Esophagus muscularis mucosa (tissue), 3 donors: ENCODE data around the gene TMEM174.

ENCODE experiments used
- POLR2AphosphoS5 ChIP-seq, 2 donors: sonication (generic); formaldehyde crosslinking; IDR thresholded peaks; one replicate each; pipeline ENCODE4 v1.6.1; 2017; ENCODE audit warnings: antibody characterized with exemption in 2 of 2
- TF ChIP-seq, protein P1 (sequence below), 3 experiments: fragments of 200-600 bp in 2 of 3; fragments of 450-650 bp in 1 of 3; sonication (generic) in 2 of 3; IDR thresholded peaks; one replicate each; pipeline ENCODE4 v1.5.1; 2017 to 2019; ENCODE audit warnings: antibody characterized with exemption in 3 of 3, mild to moderate bottlenecking in 2 of 3, moderate library complexity in 1 of 3

- TF ChIP-seq, protein P1, sequence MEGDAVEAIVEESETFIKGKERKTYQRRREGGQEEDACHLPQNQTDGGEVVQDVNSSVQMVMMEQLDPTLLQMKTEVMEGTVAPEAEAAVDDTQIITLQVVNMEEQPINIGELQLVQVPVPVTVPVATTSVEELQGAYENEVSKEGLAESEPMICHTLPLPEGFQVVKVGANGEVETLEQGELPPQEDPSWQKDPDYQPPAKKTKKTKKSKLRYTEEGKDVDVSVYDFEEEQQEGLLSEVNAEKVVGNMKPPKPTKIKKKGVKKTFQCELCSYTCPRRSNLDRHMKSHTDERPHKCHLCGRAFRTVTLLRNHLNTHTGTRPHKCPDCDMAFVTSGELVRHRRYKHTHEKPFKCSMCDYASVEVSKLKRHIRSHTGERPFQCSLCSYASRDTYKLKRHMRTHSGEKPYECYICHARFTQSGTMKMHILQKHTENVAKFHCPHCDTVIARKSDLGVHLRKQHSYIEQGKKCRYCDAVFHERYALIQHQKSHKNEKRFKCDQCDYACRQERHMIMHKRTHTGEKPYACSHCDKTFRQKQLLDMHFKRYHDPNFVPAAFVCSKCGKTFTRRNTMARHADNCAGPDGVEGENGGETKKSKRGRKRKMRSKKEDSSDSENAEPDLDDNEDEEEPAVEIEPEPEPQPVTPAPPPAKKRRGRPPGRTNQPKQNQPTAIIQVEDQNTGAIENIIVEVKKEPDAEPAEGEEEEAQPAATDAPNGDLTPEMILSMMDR (IDR thresholded peaks at IDR 0.05) = no peak
- no peak for TF ChIP-seq POLR2AphosphoS5 (IDR thresholded peaks at IDR 0.05)
Measured at GRCh38 chr5:73214306-73214705, 41.3 kb downstream of the TMEM174 start.
